C4-2B (cell line): ENCODE results near the gene FZD10.

Experiments used
- ZFX ChIP-seq: fragments of 450-650 bp; IDR thresholded peaks from 2 replicates; pipeline ENCODE4 v1.6.1; 2017
- TF ChIP-seq, protein P1 (sequence below): fragments of 450-650 bp; conservative IDR thresholded peaks from 2 replicates; pipeline ENCODE4 v1.5.1; 2017; ENCODE audit warnings: mild to moderate bottlenecking

DNA sequence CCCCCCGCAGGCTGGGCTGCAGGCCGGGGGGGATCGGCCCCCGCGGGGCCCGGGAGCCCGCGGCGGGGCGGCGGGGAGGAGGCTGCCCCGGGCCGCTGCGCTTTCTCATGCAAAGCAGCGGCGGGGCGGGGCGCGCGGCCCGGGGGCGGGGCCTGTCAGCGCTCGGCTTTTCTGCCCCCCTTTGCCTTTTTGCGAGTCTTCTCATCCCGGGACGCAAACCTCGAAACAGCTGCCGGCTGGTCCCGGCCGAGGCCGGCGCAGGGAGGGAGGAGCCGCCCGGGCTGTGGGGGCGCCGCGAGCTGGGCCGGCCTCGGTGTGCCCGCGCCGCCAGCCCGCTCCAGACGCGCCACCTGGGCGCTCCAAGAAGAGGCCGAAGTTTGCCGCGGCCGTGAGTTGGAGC, at the start of gene FZD10:
- TF ChIP-seq, protein P1, sequence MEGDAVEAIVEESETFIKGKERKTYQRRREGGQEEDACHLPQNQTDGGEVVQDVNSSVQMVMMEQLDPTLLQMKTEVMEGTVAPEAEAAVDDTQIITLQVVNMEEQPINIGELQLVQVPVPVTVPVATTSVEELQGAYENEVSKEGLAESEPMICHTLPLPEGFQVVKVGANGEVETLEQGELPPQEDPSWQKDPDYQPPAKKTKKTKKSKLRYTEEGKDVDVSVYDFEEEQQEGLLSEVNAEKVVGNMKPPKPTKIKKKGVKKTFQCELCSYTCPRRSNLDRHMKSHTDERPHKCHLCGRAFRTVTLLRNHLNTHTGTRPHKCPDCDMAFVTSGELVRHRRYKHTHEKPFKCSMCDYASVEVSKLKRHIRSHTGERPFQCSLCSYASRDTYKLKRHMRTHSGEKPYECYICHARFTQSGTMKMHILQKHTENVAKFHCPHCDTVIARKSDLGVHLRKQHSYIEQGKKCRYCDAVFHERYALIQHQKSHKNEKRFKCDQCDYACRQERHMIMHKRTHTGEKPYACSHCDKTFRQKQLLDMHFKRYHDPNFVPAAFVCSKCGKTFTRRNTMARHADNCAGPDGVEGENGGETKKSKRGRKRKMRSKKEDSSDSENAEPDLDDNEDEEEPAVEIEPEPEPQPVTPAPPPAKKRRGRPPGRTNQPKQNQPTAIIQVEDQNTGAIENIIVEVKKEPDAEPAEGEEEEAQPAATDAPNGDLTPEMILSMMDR = no peak
- TF ChIP-seq ZFX = no peak
